Tibial nerve (tissue), 4 donors: Measurements from ENCODE around the gene PEDS1.

Experiments used
- CTCF ChIP-seq, 5 experiments: fragments of 200-600 bp in 3 of 5; fragments of 450-650 bp in 2 of 5; sonication (generic) in 3 of 5; IDR thresholded peaks; one replicate each; pipeline ENCODE4 v1.5.1; 2016 to 2019; ENCODE audit warnings: antibody characterized with exemption in 5 of 5, mild to moderate bottlenecking in 3 of 5, moderate library complexity in 2 of 5
- EP300 ChIP-seq, 2 donors: sonication (generic); formaldehyde crosslinking; IDR thresholded peaks; one replicate each; pipeline ENCODE4 v1.6.1; 2017; ENCODE audit warnings: antibody characterized with exemption in 2 of 2, mild to moderate bottlenecking in 1 of 2
- POLR2A ChIP-seq, 2 donors: fragments of 450-650 bp; IDR thresholded peaks; one replicate each; pipeline ENCODE4 v1.6.1; 2017; ENCODE audit warnings: antibody characterized with exemption in 2 of 2, mild to moderate bottlenecking in 2 of 2, moderate library complexity in 2 of 2

GRCh38 chr20:50124496-50124895 is 29.0 kb downstream of the PEDS1 start:
- TF ChIP-seq CTCF (IDR thresholded peaks at IDR 0.05), result no peak
- no peak for TF ChIP-seq POLR2A (IDR thresholded peaks at IDR 0.05)
- TF ChIP-seq EP300 (IDR thresholded peaks at IDR 0.05), result no peak
